HG02588 (cell line): ENCODE data around the gene NCR3LG1.

Experiments
- ATAC-seq: cut with Tn5 transposase; IDR thresholded peaks from one replicate; pipeline ENCODE4 v1.9.1; 2021; ENCODE audit warnings: mild to moderate bottlenecking, moderate library complexity; ENCODE audit not compliant: unreplicated experiment

Gene NCR3LG1, protein sequence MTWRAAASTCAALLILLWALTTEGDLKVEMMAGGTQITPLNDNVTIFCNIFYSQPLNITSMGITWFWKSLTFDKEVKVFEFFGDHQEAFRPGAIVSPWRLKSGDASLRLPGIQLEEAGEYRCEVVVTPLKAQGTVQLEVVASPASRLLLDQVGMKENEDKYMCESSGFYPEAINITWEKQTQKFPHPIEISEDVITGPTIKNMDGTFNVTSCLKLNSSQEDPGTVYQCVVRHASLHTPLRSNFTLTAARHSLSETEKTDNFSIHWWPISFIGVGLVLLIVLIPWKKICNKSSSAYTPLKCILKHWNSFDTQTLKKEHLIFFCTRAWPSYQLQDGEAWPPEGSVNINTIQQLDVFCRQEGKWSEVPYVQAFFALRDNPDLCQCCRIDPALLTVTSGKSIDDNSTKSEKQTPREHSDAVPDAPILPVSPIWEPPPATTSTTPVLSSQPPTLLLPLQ

DNA sequence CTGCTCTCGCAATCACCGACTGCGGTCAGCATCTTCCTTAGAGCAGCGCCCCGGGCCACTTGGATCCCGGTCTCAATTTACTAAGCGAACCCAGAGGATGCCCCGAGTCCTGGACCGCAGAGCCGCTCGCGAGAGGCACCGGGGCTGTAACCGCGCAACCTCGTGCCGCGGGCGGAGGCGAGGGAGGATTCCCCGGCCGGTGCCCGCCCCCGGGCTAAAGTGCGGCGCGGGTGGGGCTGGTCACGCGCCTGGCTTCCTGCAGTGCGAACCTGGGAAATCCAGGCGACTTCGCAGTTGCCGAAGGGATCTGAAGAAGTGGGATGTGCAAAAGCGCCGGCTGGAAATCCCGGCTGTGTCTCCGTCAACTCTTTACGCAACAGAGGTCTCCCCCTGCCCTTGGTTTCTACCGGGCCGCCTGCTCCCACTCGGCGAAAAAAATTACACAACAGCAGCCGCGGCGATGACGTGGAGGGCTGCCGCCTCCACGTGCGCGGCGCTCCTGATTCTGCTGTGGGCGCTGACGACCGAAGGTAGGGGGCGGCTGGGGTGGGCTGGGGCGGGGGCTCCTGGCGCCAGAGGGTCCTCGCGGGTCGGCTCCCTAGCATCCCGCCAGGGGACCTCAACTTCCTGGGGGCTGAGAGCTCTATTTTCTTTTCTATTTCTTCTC is at the start of gene NCR3LG1:
TSS of gene NCR3LG1 (plus strand) at position 291 of the 667 bp plus-strand sequence. CDS start at position 461, 170 bp downstream.
- ATAC-seq = no peak

DNA sequence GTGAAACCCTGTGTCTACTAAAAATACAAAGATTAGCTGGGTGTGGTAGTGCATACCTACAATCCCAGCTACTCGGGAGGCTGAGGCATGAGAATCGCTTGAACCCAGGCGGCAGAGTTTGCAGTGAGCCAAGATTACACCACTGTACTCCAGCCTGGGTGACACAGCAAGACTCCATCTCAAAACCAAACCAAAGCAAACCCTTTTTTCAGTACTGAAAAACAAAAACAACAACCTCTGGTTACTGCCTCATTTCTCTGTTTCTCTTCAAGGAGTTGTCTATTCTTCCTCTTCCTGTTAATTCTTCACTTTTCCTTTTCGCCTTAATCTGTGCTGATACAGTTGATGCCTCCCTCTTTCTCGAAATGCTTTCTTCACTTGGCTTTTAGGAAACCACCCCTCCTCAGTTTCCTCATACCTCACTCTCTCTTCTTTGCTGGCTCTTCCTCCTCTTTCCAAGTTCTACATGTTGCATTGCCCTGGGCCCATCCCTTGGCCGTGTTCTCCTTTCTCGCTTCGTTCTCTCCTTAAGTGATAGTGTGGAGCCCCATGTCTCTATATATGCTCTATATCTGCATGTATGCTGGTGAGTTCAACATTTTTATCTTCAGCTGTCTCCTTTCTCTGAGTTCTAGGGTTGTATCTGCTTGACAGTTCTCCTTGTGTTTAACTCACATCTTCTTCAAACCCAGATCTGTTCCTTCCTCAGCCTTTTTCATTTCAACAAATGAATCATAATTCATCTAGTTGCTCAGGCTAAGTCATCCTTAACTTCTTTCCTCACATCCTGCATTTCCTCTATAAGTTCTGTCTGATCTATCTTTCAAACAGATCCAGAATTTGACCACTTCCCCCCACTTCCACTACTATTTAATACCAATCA is 38.0 kb upstream of the NCR3LG1 start:
- ATAC-seq = no peak

DNA sequence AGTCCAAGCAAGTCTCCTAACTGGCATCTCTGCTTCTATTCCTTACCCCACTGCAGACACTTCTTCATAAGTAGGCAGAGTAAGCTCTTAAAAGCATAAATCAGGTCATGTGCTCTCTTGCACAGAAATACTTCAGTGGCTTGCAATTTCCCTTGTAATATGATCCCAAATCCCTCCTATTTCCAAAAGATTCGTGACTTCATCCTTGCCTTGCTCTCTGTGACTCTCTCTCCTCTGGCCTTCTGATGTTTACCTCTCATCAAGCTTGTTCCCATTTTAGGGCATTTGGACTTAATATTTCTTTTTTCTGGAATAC is 37.4 kb upstream of the NCR3LG1 start:
- ATAC-seq = no peak

DNA sequence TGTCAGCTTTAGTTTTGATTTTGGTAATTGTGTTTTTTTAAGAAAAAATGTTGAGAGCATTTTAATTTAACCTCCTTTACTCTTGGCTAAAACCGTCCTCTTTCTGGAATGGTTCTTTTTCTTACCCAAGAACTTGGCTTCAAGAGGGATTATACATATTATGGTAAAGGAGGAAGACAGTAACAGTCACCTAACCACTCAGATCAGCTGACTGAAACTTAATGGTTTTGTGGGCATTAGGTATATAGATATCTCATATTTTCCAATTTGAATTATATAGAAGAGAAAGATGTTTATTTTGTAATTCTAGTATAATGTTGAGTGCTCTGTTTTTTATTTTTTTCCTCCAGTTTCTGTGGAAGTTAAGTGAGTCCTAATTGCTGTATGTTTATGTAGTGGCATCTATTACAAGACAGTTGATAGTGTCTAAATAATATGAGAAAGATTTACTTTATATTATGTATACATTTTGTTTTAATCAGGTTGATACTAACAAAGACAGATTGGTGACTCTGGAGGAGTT is 36.6 kb upstream of the NCR3LG1 start:
- no peak for ATAC-seq

DNA sequence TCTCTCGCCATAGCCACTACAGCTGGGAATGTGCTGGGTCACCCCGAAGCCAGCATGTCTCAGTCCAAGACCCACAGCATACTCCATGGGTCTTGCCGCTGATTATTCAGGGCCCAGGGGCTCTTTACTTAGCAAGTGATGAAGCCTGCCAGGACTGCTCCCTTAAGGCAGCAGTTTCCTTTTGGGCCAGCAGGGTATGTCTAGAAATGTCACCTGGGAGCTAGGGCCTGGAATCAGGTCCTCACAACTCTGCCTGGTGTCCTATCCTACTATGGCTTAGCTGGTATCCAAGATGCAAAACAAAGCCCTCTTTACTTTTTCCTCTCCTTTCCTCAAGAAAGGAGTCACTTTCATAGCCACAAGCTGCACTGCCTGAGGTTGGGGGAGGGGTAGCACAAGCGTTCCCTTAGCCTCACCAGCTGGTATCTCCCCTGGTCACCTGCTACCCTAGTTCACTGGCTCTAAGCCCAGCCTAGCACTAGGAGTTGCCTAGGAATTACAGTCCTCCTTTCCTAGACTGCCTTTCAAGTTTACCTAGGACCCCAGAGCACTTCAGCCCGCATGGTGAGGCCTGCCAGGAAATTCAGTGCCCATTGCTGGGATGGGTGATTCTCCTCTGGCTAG is 22.6 kb upstream of the NCR3LG1 start:
- ATAC-seq = no peak

DNA sequence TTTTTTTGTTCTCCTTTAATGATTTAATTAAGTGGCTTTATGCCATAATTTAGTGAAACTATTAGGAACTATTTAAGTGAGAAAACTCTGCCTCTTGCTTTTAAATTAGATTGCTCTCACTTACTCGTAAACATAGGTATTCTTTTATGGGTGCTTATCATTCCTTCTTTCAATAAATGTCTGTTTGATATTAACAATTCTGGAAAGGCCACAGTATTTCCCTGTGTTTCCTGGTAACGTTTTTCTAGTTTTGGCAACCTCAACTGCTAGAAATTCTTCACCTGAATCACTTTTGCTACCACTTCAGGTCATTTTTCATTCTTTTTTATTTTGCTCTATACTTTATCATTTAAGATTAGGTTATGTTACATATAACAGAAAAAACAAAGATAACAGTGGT is 19.9 kb upstream of the NCR3LG1 start:
- no peak for ATAC-seq

DNA sequence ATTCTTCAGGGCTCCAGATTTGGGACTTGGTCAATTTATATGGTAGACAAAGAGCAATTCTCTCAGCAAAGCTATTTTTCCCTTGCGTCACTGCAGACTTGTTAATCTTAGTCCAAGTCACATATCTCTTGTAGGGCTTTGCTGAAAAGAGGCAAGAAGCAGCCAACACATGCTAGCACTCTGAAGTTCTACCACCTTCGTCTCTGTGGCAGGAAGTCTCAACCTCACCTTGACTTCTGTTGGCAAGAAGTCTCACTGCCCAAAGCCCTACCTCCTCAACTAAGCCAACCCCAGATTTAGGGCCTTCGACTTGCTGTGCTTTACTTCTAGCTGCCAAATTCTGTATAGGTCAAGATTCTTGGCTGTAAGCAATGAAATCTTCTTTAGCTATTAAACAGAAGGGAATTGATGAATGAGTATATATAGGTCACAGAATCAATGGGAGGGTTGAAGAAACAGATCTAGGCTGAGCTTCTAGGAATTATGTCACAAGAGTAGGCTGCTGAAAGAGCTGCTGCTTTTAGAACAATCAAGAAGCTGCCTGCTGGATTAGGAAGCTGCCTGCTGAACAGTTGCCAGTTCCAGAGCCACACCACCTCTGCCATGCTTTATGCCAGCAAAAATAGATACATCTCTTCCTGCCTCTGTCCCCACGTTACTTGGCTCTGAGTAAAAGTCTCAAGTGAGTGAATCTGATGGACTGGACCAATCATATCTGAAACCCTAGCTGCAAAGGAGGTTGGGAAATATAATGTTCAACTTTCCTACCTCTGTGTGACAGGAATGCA is 17.6 kb upstream of the NCR3LG1 start:
- ATAC-seq = no peak

DNA sequence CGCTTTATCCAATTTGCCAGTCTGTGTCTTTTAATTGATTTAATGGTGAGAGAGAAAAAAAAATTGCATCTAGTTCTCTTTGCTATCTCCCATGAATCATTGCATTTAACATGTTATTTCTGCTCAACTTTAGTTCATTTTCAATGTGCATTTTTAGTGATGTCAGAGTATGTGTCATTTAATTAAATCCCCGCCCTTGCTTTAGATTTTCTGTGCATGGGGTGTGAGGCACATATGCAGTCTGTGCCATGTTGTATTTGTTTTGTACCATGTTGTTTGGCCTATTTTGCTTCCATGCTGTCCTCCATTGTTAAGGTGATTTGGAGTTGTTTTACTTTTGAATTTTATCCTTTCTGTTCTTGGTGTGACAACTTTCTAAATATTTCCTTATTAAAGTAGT is 8.3 kb upstream of the NCR3LG1 start:
- no peak for ATAC-seq

DNA sequence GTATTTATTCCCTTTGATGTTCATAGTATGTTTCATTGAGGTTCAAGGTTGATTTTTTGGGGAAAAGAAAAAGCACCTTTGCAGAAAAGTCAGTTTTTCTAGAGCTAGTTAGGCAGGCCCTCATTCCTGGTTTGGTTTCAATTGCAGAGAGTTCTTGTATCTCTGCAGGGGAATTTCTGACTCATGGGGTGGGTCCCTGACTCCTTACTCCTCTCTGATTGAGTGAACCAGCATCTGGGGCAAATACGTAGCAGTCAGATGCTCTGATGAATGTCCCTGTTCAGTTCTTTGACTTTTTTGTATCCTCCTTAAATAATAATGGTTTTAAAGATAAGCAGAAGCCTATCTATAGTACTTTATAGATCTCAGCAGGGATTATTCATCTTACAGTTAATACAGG is 7.7 kb upstream of the NCR3LG1 start:
- no peak for ATAC-seq

DNA sequence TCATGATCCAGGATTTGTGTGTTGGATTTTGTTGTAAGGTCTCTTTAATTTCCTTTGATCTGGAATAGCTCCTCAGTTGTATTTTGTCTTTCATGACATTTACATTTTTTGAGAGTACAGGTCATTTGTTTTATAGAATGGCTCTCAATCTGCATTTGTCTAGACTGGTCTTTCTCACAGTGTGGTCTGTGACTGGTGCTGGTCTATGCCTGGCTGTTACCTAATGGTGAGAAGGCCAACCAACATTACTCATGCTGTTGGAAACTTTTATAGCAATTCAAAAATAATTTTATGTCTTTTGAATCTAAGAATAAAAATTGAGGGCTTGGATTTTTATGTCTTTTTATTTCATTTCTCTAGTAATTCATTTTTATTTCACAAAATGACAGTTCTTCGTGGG is 3.9 kb upstream of the NCR3LG1 start:
- no peak for ATAC-seq

DNA sequence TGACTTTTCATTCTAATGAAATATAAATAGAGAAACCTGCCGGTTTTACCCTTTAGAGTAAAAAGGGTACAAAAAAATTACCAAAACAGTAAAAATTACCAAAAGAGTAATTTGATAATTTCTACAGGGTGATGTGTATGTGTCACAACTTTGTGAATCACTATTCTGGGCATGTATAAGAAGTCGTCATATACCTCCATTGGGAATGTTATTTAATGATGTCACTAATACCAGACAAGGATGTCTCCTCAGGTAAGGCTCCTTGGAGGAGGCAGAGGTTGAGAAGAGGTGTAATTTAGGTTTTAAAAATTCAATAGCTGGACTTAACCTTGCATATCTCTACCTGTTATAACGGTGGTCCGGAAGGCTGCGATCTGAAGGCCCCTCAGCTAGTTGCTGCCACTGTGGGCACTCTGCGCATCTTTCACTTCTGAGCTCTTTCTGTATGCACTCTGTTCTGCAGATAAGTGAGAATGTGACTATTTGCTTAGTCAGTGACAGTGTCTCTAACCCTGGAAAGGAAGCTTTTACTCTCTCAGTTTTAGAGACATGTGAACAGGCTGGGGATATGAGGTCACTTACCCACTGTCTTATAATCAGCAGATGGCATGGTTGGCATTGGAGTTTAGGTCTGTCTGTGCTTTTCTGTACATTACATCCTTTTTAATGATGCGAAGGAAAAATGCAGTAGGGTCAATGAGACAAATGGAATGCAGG is 987 bp upstream of the NCR3LG1 start:
- ATAC-seq = no peak

DNA sequence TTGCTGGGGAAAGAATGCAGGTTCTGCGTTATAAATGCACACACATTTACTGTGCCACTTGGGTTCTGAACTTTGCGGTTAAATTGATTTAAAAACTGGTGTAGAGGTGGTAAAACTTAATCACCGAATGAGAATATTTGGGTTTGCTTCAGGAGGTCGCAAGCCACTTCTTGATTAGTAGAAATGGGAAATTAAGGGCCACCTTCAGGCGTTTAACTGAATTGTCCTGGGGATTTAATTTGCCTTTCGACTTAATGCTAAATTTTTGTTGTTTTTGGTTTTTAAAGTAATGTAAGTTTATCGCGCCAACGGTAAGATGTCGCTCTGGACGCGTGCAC is 459 bp upstream of the NCR3LG1 start:
- no peak for ATAC-seq

DNA sequence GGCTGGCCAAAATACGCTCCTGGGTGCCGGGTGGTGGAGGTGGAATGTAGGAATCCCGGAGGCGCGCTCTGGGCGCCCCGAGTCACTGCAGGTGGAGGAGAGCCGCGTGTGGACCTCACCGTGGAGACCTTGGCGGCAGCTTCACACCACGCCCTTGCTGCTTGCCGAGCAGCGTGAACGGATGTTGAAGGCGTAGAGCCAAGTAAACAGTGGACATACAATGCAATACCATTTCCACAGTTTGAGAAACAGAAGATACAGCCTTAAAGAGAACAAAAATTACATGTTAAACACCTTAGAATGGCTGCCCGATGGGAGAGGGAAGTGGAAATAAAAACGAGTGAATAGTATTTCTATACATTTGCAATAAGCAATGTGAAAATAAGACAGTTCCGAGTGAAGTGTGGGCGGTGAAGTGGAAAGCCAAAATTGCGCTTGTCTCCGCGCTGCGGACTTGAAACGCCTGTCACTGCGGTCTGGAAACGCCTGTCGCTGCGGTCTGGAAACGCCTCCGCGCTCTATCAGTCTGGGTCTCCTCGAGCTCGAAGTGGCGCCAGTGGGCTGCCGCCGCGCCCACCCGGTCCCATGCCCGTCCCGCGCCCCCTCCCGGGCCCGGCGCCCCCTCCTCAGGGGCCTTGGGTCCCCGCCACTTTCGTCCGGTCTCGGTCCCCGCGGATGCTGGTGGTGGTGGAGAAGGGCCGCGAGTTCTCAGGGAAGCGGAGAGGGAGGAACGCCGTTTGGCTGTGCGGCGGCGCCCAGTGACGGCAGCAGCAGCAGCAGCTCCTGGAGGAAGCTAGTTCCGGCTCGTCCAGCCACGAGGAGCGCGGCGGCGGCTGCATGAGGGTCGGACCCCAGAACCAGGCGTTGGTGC is 1.6 kb downstream of the NCR3LG1 start:
- ATAC-seq = no peak

DNA sequence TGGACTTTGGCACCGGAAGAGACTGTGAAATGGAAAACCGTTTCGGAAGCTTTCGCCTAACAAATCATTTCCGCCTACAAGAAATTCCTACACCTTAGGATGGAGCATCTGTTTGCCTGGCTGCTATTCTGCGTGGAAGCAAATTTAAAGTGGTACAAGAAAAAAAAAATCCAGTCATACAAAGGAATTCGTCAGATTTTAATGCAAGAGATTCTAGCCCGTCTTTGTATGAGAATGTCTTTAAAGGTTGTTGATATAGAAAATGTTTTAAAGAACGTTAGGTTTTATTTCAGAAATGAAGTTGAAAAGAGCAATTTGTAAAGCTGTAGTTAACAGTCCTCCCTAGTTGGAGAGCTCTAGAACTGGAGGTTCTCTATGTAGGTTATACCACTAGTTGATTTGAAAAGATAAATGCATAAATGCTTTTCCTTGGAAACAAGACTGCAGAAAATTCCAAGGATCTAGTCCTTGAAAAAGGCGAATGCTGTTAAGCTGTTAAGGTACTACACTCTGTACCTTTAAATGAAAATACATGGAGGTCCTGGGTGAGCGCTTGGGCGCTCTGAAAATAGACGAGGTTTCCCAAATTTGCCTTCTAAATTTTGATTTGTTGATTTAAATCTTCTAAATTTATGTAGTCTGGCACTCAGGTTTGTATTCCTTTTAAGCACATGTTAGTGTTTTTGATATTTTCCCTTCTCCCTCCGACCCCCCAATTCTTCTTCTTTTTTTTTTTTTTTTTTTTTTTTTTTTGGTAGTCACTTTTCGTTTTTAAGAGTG is 2.4 kb downstream of the NCR3LG1 start:
- ATAC-seq = no peak

DNA sequence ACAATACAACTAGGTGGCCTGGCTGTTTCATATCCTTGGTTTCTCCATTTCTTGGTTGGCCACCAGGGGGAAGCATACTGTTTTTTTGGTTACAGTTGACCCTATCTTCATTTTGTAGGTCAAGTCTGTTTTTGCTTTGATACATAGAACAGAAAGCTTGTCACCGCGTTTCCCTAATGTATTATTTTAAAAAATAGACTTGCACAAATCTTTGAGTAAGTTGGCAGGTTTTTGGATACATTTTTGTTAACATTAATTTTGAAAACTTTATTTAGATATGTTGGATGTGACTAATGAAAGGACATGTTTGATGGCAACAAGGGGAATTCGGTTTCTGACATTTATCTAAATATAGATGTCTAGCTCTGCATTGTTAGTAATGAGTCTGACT is 3.0 kb downstream of the NCR3LG1 start:
- no peak for ATAC-seq

DNA sequence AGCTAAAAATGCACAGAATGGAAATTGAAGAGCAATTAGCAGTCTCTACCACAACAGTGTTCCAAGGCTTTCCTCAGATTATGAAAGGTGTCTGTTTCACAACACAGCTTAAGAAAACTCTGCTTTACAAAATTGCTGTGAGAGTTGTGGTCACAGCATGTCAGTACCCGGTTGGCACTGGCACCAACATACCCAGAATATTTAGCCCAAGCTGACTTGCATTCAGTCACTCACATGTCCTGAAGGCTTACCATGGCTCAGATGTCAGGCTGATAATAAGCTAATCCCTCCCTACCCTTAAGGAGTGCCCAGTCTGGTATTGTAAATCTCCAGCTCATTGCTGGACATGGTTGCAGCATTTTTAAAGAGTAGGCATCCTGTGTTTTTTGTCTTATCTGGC is 14.9 kb downstream of the NCR3LG1 start:
- ATAC-seq = no peak

DNA sequence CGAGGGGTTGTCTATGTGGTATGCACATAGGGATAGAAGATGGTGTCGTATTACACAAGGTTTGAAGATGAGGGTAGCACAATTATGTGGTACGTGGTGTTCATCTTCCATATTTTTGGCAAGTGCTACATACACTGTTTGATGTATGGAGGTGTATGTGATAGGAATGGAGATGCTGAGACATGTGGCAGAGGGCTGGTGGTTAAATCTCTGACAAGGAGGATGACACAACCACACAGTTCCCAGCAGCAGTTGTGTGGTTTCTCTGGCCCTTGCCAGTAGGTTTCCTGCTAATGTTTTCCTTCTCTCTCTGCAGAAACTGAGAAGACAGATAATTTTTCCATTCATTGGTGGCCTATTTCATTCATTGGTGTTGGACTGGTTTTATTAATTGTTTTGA is 17.0 kb downstream of the NCR3LG1 start:
- no peak for ATAC-seq

DNA sequence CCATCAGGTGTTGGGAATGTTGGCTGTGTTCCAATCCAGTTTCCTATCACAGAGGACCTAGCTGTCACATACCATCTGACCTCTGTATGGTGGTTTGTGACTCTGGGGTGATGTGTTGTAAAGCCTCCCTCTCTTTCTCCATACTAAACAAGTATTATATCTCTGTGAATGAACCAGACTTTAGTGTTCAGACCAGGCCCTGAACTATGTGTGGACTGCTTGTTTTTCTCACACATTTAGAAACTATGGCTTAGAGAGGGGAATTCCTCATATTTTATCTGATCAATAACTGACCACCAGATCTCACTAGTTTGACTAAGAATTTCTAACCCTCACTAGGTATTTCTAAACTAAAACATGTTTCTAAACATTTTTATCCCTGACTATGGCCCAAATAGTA is 17.5 kb downstream of the NCR3LG1 start:
- no peak for ATAC-seq
